Measurements from ENCODE around the gene EVC.
"Not testable (repeated sequence)": the region's sequence is repeated elsewhere in the genome, so short reads cannot be mapped to it uniquely, and the experiment has no call there.

The EVC gene

GRCh38 chr4:5821665-5822358 is 110.8 kb downstream of the EVC start:
- DNase-seq, result no peak

DNA sequence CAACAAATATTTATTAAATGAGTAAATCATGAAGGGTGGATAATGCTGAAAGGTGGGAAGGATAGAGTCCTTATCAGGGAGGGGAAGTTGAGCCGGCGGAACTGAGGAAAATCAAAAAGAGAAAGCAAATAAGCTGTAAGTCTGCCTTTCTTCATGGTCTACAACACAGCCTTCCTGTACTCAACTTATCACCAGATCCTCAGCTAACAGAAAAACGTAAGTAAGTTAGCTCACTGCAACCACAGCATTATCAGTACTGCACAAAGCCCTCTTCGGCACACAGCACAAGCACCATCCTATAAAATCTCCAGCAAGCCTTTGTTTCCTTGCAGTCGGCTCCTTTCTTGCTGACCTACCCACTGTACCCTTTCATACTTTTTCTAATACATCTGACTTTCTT is 111.6 kb downstream of the EVC start:
- DNase-seq, result no peak

DNA sequence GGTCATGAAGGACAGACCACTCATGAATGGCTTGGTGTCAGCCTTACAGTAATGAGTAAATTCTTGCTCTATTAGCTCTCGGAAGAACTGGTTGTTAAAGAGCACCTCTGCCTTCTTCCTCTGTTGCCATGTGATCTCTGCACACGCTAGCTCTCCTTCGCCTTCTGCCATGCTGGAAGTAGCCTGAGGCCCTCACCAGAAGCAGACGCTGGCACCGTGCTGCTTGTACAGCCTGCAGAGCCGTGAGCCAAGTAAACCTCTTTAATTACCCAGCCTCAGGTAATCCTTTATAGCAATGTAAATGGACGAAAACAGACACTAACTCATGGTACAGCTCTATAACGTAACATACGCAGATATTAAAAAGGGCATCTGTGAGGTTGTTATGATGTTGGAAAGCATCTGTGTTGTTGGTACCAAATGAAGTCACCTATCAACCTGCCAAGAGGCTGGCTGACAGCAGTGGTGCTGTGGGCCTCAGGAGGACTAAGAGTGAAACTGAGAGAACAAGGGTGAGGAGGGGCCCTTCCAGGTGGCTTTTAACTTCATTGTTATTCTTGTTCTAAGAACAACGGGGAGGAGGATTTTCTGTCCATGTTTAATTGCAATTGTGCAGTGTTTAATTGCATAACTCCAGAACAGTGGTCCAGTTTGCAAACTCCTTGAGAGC is 112.7 kb downstream of the EVC start:
- DNase-seq, result no peak

- no peak for DNase-seq
Measured at GRCh38 chr4:5824227-5824626, 113.2 kb downstream of the EVC start.

DNA sequence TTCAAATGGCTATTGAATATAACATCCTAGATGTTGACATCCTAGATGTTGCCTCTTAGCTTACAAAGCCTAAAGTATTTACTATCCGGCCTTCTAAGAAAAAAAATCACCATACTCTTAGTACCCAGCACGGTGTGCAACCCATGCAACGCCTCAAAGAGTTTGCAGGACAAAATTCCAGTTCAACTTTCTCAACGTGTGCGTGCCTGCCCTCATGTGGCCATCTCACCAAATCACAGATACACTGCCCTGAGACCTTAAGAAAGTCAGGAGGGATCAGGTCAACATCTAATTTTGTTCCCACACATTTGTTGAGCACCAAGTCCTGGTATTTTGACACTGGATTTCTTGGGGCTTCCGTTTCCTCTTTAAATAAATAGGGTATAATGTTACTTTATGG is 113.6 kb downstream of the EVC start:
- no peak for DNase-seq

DNA sequence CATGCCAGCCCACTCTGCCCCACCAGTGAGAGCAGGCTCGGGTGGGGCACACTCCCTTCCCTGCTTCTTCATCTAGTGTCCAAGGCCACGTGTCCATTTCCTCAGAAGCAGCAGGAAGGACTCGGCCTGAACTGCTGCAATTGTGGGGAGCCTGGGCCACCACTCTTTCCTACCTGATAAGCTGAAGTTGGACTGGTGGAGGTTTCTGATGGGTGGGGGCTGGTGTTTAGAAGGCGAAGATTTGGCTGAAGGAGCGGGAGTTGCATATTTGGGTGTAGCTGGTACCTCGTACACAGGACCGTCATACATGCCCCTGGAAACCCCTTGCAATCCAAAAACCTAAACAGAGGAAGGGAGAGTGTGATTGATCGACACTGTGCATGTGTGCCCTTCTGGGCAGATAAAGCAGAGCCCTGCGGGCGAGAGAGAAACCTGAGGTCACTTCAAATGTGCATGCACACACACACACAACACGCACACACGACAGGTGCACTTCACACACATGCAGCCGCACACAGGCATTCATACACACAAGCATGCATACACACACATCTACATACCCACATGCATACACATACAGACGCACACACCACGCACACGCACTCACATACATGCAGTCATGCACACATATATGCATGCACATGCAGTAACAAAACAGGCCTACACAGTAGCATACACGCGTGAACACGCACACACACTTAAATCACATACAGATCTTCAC is 114.5 kb downstream of the EVC start:
- no peak for DNase-seq

GRCh38 chr4:5826437-5827107 is 115.6 kb downstream of the EVC start:
- no peak for DNase-seq

DNA sequence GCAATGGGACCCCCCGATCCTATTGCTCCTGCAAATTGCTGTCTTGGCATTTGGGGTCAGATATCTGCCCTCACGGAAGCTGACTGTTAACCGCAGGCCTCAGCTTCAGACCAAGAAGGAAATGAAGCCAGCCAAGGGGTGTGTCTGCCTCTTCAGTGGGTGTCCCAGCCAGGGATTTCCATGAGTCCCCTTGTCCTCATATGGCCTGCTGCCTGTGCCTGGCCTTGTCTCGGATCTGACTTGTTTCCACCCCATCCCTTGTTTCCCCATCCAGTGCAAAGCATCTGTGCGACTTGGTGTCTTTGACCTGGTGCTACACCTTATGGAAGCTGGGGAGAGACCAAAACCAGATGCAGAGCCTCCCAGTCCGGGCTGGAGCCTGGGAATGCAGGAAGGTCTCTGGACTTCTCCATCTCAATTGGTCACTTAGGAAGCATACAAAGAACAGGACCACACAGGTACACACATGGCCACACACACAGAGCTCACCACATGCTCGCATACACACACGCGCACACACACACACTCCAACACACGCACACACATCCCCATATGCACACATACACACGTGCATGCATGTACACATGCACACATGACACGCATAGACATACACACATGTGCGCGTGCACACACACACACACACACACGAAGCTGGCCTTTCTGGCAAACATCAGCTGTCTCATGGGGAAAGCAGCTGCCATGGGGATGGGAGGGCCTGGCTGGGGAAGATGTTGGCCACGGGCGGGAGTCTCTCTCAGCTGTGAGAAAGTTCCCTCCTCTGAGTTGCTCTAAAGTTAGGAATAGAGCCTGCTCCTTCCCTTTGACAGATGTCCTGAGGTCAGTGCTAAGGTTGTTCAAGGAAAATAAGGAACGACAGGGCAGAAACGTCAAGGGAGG is 116.4 kb downstream of the EVC start:
- no peak for DNase-seq

DNA sequence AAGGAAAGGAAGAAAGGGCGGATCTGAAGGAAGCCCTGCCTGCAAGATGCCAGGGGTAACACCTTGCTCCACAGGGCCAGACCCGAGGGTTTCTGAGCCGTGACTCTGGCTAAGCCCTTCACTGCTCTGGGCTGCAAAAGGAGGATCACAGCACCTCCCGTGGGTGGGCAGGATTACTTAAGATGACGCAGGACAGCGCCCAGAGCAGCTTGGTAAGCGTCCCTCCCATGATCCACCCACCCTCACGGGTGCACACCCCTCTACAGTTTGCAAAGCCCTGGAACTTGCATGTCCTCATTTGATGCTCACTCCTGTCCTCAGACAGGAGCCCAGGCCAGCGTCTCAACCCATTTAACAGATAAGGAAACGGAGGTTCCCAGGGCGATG is 117.0 kb downstream of the EVC start:
- DNase-seq, result no peak

DNA sequence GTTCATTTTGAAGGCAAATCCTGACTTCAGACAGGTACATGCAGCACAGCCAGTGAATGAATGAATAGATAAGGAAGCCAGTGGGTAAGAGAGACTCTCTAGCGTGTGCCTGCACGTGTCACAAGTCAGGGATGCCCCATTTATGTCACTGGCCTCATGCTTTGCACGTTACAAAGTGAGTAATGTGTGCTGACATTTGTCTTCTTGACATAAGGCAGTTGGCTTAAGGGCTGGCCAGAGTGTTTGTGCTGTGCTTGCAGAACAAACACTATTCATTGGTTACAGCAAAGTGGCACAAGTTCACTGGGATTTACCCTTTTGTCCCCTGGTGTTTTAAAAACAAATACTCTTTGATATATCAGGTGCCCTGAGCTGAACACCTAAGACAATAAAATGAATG is 125.9 kb downstream of the EVC start:
- no peak for DNase-seq

- not testable (repeated sequence) for DNase-seq
Measured at GRCh38 chr4:5837483-5837882, 126.5 kb downstream of the EVC start.

- DNase-seq, result no peak
Measured at GRCh38 chr4:5839332-5839731, 128.3 kb downstream of the EVC start.

- no peak for DNase-seq
Measured at GRCh38 chr4:5839751-5840674, 129.0 kb downstream of the EVC start.

DNA sequence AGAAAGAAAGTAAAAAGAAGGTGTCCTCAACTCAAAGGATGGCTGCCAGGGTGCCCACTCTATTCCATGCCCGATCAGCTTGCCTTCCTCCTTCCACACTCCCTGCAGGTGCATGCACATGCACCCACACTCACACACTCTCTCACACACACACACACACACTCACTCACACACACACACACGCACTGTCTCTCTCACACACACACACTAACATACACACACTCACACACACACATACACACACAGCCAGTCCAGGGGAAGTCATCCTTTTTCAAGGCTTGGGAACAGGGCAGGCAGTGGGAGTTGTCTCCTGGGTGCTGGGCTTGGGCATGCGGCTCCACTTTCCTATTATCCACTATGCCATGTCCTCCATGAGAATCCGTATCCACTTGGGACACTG is 131.5 kb downstream of the EVC start:
- no peak for DNase-seq

GRCh38 chr4:5843573-5844530 is 132.9 kb downstream of the EVC start:
- no peak for DNase-seq

DNA sequence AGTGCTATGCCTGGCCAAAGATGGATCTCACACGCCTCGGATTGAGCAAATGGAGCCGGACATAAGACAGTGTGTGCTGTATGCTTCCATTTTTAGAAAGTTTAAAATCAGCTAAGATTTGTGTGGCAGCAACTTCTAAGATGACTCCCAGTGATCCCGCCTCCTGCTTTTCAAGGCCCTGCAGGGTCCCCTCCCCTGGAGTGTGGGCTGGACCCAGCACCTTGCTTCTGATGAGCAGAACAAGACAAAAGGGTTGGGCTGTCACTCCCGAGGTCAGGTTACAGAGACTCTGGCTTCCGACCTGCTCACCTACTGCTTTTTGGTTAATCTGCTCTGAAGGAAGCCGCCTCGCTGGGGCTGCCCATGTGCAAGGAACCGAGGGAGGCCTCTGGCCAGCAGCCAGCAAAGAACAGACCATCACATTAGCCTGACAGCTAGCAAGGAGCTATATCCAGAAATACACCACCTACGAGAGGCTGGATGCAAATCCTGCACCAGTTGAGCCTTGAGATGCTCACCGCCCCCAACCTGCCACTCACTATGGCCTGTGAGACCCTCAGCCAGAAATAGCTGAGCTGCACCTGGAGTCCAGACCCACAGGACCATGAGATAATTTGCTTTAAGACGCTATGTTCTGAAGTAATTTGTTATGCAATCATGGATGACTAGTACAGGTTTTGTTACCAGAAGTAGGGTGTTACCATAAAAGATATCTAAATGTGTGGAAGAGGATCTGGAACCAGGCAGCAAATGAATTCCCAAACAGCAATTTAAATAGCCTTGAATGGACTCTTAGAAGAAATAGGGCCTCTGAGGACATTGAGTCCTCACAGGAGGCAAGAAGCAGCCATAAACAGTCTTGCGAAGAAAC is 134.3 kb downstream of the EVC start:
- no peak for DNase-seq

- DNase-seq, result no peak
Measured at GRCh38 chr4:5851637-5852301, 140.8 kb downstream of the EVC start.

- DNase-seq, result no peak
Measured at GRCh38 chr4:5852523-5853202, 141.7 kb downstream of the EVC start.
